SH-SY5Y (cell line): ENCODE measurements around the gene SLC22A2.

Experiments used
- GATA2 ChIP-seq: IDR thresholded peaks from 2 replicates; pipeline ENCODE4 v1.6.1; 2011; ENCODE audit warnings: mild to moderate bottlenecking, low read depth, low read length
- GATA3 ChIP-seq: IDR thresholded peaks from 2 replicates; pipeline ENCODE4 v1.6.1; 2011; ENCODE audit warnings: low read depth, mild to moderate bottlenecking, low read length, moderate library complexity

DNA sequence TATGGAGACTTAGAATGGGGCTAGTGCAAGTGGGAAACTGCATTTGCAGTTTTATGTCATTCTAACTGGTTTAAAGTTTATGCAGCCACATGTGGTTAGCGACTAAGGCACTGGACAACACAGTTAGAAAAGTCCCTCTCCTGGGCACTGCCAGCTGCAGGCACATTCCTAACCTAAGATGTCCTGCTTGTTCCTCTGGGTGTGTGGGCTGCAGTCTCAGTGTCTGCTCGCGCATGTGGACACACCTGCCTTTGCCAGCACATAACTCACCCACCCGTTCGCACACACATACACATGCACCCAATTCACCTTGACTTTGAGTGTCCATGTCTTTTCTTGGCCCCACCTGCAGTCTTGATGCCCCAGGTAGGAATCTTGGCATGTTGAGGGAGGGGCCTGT lies 18.5 kb upstream of the SLC22A2 start:
- TF ChIP-seq GATA2, result no peak
- no peak for TF ChIP-seq GATA3
